ENCODE measurements around the gene PCDHB16.
"Not testable (repeated sequence)": the region's sequence is repeated elsewhere in the genome, so short reads cannot be mapped to it uniquely, and the experiment has no call there.

PCDHB16 gene

DNA sequence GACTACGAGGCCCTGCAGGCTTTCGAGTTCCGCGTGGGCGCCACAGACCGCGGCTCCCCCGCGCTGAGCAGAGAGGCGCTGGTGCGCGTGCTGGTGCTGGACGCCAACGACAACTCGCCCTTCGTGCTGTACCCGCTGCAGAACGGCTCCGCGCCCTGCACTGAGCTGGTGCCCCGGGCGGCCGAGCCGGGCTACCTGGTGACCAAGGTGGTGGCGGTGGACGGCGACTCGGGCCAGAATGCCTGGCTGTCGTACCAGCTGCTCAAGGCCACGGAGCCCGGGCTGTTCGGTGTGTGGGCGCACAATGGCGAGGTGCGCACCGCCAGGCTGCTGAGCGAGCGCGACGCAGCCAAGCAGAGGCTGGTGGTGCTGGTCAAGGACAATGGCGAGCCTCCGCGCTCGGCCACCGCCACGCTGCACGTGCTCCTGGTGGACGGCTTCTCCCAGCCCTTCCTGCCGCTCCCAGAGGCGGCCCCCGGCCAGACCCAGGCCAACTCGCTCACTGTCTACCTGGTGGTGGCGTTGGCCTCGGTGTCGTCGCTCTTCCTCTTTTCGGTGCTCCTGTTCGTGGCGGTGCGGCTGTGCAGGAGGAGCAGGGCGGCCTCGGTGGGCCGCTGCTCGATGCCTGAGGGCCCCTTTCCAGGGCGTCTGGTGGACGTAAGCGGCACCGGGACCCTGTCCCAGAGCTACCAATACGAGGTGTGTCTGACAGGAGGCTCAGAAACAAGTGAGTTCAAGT lies 2.1 kb downstream of the PCDHB16 start:
- not testable (repeated sequence) for DNase-seq (ENCODE audit: low read depth, low spot score)

DNA sequence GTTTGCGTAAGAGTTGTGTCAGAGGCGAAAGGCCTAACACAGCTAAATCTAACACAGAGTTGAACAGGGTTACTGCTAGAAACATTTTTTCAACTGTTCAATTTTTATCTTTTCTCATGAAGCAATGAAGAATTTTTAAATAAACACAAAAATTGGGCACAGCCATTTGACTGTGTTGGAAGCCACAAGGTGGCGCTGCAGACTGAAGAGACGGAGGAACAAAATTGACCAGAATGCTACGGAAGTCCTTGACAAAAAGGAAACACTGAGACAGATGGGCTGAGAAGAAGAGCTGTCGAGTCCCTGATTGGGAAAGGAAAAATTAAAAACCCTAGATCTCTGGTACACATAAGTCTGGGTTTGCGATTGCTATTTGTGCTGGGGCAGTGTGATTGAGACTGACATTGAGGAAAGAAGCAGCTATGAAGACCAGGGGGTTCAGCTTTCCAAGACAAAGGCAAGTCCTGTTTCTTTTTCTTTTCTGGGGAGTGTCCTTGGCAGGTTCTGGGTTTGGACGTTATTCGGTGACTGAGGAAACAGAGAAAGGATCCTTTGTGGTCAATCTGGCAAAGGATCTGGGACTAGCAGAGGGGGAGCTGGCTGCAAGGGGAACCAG lies 4.8 kb downstream of the PCDHB16 start, which contains the start of gene PCDHB9:
Gene PCDHB9 (plus strand): TSS at position 265 of the 616 bp plus-strand sequence. CDS start 158 bp downstream, at position 423.
- DNase-seq (ENCODE audit: low read depth, low spot score) = peak; percentile 29

DNA sequence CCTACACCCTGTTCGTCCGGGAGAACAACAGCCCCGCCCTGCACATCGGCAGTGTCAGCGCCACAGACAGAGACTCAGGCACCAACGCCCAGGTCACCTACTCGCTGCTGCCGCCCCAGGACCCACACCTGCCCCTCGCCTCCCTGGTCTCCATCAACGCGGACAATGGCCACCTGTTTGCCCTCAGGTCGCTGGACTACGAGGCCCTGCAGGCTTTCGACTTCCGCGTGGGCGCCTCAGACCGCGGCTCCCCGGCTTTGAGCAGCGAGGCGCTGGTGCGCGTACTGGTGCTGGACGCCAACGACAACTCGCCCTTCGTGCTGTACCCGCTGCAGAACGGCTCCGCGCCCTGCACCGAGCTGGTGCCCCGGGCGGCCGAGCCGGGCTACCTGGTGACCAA lies 6.5 kb downstream of the PCDHB16 start:
- not testable (repeated sequence) for DNase-seq (ENCODE audit: low read depth, low spot score)

DNA sequence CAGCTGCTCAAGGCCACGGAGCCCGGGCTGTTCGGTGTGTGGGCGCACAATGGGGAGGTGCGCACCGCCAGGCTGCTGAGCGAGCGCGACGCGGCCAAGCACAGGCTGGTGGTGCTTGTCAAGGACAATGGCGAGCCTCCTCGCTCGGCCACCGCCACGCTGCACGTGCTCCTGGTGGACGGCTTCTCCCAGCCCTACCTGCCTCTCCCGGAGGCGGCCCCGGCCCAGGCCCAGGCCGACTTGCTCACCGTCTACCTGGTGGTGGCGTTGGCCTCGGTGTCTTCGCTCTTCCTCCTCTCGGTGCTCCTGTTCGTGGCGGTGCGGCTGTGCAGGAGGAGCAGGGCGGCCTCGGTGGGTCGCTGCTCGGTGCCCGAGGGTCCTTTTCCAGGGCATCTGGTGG lies 6.9 kb downstream of the PCDHB16 start:
- not testable (repeated sequence) for DNase-seq (ENCODE audit: low read depth, low spot score)

DNA sequence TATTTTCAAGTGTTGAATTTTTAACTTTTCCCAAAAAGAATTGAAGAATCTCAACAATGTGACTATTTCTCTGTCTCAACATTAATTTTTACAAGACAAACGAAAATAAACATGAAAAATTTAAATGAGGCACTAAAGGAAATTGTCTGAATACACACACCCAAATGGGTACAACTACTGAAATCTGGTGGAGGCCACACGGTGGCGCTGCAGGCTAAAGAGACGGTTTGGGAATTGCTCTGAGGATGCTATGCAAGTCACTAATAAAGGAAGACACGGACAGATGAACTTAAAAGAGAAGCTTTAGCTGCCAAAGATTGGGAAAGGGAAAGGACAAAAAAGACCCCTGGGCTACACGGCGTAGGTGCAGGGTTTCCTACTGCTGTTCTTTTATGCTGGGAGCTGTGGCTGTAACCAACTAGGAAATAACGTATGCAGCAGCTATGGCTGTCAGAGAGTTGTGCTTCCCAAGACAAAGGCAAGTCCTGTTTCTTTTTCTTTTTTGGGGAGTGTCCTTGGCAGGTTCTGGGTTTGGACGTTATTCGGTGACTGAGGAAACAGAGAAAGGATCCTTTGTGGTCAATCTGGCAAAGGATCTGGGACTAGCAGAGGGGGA lies 10.0 kb downstream of the PCDHB16 start, which contains the start of gene PCDHB10:
Gene PCDHB10 (plus strand): TSS at position 244 of the 616 bp plus-strand sequence. CDS start 200 bp downstream, at position 444.
- peak; percentile 72 for DNase-seq (ENCODE audit: low read depth, low spot score)

DNA sequence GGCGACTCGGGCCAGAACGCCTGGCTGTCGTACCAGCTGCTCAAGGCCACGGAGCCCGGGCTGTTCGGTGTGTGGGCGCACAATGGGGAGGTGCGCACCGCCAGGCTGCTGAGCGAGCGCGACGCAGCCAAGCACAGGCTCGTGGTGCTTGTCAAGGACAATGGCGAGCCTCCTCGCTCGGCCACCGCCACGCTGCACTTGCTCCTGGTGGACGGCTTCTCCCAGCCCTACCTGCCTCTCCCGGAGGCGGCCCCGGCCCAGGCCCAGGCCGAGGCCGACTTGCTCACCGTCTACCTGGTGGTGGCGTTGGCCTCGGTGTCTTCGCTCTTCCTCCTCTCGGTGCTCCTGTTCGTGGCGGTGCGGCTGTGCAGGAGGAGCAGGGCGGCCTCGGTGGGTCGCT lies 12.1 kb downstream of the PCDHB16 start:
- DNase-seq (ENCODE audit: low read depth, low spot score) = not testable (repeated sequence)

DNA sequence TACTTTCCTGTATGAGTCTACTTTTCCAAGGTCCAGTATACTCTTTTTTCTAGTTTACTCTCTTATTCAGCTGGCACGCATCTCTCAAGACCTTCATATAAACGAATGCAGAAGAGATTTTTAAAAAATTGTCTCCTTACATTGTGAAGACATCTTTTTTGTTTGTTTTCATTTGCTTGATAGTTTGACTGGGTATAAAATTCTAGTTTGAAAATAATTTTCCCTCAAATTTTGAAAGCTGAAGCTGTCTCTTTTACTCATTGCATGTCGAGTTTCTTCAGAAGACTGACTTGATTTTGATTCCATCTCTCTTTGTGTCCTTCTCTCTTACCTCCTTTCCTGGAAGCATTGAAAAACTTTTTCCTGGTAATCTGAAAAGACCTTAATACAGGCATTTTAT lies 14.2 kb downstream of the PCDHB16 start:
- DNase-seq (ENCODE audit: low read depth, low spot score) = no peak

DNA sequence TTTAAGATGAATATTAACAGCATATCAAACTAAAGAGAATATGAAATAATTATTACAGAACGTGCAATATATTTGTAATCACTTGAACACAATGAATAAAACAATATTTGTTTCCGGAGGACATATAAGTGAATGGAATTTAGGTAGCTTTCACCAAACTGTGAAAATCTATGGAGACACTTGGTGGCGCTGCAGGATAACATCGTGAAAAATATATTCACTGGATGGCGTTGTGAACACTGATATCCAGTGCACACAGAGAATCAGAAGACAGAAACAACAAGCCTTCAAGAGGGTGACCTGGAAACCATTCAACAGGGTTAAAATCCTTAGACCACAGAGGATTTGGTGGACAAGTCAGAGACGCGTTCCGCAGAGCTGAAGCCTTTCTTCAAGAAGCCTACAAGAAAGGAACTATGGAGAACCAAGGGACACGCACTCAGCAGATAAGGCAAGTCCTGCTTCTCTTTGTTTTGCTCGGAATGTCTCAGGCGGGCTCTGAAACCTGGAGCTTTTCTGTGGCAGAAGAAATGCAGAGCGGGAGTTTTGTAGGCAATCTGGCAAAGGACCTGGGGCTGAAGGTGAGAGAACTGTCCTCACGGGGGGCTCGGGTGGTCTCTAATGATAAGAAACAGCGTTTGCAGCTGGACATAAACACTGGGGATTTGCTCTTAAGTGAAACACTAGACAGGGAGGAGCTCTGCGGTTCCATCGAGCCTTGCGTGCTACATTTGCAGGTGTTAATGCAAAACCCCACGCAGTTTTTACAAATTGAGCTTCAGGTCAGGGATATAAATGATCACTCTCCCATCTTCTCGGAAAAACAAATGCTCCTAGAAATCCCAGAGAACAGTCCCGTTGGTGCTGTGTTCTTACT lies 17.4 kb downstream of the PCDHB16 start, which contains the start of gene PCDHB11:
Gene PCDHB11 (plus strand): TSS at position 269 of the 877 bp plus-strand sequence. CDS start 148 bp downstream, at position 417.
- no peak for DNase-seq (ENCODE audit: low read depth, low spot score)

DNA sequence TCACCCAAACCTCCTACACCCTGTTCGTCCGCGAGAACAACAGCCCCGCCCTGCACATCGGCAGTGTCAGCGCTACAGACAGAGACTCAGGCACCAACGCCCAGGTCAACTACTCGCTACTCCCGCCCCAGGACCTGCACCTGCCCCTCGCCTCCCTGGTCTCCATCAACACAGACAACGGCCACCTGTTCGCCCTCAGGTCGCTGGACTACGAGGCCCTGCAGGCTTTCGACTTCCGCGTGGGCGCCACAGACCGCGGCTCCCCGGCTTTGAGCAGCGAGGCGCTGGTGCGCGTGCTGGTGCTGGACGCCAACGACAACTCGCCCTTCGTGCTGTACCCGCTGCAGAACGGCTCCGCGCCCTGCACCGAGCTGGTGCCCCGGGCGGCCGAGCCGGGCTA lies 18.9 kb downstream of the PCDHB16 start:
- not testable (repeated sequence) for DNase-seq (ENCODE audit: low read depth, low spot score)

DNA sequence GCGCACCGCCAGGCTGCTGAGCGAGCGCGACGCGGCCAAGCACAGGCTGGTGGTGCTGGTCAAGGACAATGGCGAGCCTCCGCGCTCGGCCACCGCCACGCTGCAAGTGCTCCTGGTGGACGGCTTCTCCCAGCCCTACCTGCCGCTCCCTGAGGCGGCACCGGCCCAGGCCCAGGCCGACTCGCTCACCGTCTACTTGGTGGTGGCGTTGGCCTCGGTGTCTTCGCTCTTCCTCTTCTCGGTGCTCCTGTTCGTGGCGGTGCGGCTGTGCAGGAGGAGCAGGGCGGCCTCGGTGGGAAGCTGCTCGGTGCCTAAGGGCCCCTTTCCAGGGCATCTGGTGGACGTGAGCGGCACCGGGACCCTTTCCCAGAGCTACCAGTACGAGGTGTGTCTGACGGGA lies 19.5 kb downstream of the PCDHB16 start:
- DNase-seq (ENCODE audit: low read depth, low spot score) = not testable (repeated sequence)

DNA sequence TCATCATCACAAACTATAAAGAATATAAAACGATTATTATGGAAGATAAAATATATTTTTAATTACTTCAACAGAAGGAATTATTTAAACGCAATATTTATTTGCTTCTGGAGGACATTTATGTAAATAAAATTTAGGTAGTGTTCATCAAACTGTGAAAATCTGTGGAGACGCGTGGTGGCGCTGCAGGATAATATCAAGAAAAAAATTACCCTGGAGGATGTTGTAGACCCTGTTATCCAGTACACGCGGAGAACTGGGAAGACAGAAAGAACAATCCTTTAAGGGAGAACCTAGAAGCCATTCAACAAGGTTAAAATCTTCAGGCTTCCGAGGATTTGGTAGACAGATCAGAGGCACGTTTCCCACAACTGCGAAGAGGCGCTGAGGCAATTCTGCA lies 26.3 kb downstream of the PCDHB16 start, which contains the start of gene PCDHB12:
Gene PCDHB12 (plus strand): TSS at position 242 of the 400 bp plus-strand sequence. CDS start 189 bp downstream, outside the sequence.
- DNase-seq (ENCODE audit: low read depth, low spot score) = no peak

DNA sequence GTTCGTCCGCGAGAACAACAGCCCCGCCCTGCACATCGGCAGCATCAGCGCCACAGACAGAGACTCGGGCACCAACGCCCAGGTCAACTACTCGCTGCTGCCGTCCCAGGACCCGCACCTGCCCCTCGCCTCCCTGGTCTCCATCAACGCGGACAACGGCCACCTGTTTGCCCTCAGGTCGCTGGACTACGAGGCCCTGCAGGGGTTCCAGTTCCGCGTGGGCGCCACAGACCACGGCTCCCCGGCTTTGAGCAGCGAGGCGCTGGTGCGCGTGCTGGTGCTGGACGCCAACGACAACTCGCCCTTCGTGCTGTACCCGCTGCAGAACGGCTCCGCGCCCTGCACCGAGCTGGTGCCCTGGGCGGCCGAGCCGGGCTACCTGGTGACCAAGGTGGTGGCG lies 28.1 kb downstream of the PCDHB16 start:
- DNase-seq (ENCODE audit: low read depth, low spot score) = not testable (repeated sequence)

DNA sequence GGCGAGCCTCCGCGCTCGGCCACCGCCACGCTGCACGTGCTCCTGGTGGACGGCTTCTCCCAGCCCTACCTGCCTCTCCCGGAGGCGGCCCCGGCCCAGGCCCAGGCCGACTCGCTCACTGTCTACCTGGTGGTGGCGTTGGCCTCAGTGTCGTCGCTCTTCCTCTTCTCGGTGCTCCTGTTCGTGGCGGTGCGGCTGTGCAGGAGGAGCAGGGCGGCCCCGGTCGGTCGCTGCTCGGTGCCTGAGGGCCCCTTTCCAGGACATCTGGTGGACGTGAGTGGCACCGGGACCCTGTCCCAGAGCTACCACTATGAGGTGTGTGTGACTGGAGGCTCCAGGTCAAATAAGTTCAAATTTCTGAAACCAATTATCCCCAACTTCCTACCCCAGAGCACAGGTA lies 28.7 kb downstream of the PCDHB16 start:
- not testable (repeated sequence) for DNase-seq (ENCODE audit: low read depth, low spot score)

DNA sequence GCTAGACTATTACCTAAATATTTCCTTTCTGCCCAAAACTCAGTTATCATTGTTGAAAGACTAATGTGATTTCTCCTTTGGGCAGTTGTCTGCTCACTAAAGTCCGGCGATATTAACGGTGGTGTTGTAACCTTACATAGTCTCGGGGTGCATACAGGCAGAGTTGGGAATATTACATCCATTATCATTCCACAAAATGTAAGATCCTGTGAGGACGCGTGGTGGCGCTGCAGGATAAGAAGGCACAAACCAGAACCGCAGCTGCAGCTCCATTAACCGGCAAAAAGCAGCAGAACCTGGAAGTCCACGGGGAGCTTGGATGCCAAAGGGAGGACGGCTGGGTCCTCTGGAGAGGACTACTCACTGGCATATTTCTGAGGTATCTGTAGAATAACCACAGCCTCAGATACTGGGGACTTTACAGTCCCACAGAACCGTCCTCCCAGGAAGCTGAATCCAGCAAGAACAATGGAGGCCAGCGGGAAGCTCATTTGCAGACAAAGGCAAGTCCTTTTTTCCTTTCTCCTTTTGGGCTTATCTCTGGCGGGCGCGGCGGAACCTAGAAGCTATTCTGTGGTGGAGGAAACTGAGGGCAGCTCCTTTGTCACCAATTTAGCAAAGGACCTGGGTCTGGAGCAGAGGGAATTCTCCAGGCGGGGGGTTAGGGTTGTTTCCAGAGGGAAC lies 31.6 kb downstream of the PCDHB16 start, which contains the start of gene PCDHB13:
Gene PCDHB13 (plus strand): TSS at position 264 of the 684 bp plus-strand sequence. CDS start 205 bp downstream, at position 469.
- peak; percentile 62 for DNase-seq (ENCODE audit: low read depth, low spot score)

DNA sequence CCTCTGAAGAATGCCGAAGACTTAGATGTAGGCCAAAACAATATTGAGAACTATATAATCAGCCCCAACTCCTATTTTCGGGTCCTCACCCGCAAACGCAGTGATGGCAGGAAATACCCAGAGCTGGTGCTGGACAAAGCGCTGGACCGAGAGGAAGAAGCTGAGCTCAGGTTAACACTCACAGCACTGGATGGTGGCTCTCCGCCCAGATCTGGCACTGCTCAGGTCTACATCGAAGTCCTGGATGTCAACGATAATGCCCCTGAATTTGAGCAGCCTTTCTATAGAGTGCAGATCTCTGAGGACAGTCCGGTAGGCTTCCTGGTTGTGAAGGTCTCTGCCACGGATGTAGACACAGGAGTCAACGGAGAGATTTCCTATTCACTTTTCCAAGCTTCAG lies 32.4 kb downstream of the PCDHB16 start:
- not testable (repeated sequence) for DNase-seq (ENCODE audit: low read depth, low spot score)

DNA sequence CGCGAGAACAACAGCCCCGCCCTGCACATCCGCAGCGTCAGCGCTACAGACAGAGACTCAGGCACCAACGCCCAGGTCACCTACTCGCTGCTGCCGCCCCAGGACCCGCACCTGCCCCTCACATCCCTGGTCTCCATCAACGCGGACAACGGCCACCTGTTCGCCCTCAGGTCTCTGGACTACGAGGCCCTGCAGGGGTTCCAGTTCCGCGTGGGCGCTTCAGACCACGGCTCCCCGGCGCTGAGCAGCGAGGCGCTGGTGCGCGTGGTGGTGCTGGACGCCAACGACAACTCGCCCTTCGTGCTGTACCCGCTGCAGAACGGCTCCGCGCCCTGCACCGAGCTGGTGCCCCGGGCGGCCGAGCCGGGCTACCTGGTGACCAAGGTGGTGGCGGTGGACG lies 33.3 kb downstream of the PCDHB16 start:
- not testable (repeated sequence) for DNase-seq (ENCODE audit: low read depth, low spot score)

DNA sequence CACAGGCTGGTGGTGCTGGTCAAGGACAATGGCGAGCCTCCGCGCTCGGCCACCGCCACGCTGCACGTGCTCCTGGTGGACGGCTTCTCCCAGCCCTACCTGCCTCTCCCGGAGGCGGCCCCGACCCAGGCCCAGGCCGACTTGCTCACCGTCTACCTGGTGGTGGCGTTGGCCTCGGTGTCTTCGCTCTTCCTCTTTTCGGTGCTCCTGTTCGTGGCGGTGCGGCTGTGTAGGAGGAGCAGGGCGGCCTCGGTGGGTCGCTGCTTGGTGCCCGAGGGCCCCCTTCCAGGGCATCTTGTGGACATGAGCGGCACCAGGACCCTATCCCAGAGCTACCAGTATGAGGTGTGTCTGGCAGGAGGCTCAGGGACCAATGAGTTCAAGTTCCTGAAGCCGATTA lies 33.8 kb downstream of the PCDHB16 start:
- not testable (repeated sequence) for DNase-seq (ENCODE audit: low read depth, low spot score)

DNA sequence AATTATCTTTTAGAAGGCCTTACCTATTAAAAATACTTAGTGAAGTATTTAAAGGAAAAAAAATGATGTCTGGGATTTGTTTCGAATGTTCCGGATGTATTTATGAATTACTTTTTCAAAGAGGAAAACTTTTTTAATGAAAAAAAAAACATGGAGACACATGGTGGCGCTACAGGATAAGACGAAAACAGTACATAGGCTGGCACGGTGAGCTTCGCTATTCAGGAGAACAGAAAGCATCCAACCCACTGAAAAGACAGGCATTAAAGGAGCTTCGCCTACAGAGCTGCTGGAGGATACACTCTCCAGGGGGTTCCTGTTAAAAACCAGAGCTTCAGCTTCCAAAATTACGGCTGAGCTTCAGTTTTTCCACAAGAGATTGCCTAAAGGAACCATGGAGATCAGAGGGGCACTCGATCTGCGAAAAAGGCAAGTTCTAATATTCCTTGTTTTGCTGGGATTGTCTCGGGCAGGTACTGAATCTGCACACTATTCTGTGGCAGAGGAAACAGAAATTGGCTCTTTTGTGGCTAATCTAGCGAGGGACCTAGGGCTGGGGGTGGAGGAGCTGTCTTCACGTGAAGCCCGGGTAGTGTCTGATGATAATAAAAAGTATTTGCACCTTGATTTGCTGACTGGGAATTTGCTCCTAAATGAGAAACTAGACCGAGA lies 41.1 kb downstream of the PCDHB16 start, which contains the start of gene PCDHB14:
Gene PCDHB14 (plus strand): TSS at position 232 of the 672 bp plus-strand sequence. CDS start 163 bp downstream, at position 395.
- peak; percentile 46 for DNase-seq (ENCODE audit: low read depth, low spot score)

DNA sequence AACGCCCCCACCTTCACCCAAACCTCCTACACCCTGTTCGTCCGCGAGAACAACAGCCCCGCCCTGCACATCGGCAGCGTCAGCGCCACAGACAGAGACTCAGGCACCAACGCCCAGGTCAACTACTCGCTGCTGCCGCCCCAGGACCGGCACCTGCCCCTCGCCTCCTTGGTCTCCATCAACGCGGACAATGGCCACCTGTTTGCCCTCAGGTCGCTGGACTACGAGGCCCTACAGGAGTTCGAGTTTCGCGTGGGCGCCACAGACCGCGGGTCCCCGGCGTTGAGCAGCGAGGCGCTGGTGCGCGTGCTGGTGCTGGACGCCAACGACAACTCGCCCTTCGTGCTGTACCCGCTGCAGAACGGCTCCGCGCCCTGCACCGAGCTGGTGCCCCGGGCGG lies 42.7 kb downstream of the PCDHB16 start:
- DNase-seq (ENCODE audit: low read depth, low spot score) = not testable (repeated sequence)

DNA sequence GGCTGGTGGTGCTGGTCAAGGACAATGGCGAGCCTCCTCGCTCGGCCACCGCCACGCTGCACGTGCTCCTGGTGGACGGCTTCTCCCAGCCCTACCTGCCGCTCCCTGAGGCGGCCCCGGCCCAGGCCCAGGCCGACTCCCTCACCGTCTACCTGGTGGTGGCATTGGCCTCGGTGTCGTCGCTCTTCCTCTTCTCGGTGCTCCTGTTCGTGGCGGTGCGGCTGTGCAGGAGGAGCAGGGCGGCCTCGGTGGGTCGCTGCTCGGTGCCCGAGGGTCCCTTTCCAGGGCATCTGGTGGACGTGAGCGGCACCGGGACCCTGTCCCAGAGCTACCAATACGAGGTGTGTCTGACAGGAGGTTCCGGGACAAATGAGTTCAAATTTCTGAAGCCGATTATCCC lies 43.2 kb downstream of the PCDHB16 start:
- DNase-seq (ENCODE audit: low read depth, low spot score) = not testable (repeated sequence)

Data from ELF-1 (cell line).